Ishikawa (cell line): ENCODE data around the gene IL19.

Experiments used
- CEBPB ChIP-seq: IDR thresholded peaks from 2 replicates; pipeline ENCODE4 v1.6.1; 2012
- CREB1 ChIP-seq: IDR thresholded peaks from 2 replicates; pipeline ENCODE4 v1.6.1; 2012; ENCODE audit warnings: low read depth
- EGR1 ChIP-seq: IDR thresholded peaks from 2 replicates; pipeline ENCODE4 v1.6.1; 2012
- EP300 ChIP-seq: IDR thresholded peaks from 2 replicates; pipeline ENCODE4 v1.6.1; 2012; ENCODE audit warnings: borderline replicate concordance
- FOXM1 ChIP-seq: IDR thresholded peaks from 2 replicates; pipeline ENCODE4 v1.6.1; 2012; ENCODE audit warnings: low read depth, borderline replicate concordance
- NFIC ChIP-seq: IDR thresholded peaks from 2 replicates; pipeline ENCODE4 v1.6.1; 2012
- RAD21 ChIP-seq: IDR thresholded peaks from 2 replicates; pipeline ENCODE4 v1.6.1; 2012; ENCODE audit warnings: low read depth
- TAF1 ChIP-seq: IDR thresholded peaks from 2 replicates; pipeline ENCODE4 v1.6.1; 2012; ENCODE audit warnings: low read depth, mild to moderate bottlenecking
- TCF12 ChIP-seq: IDR thresholded peaks from 2 replicates; pipeline ENCODE4 v1.6.1; 2012; ENCODE audit warnings: low read depth
- TEAD4 ChIP-seq: IDR thresholded peaks from 2 replicates; pipeline ENCODE4 v1.6.1; 2012
- YY1 ChIP-seq: IDR thresholded peaks from 2 replicates; pipeline ENCODE4 v1.6.1; 2012; ENCODE audit warnings: low read depth
- ZBTB7A ChIP-seq: IDR thresholded peaks from 2 replicates; pipeline ENCODE4 v1.6.1; 2012; ENCODE audit warnings: low read depth
- TF ChIP-seq, protein P1 (sequence below): IDR thresholded peaks from 2 replicates; pipeline ENCODE4 v1.6.1; 2012; ENCODE audit warnings: low read depth, mild to moderate bottlenecking
- TF ChIP-seq, protein P2 (sequence below): IDR thresholded peaks from 2 replicates; pipeline ENCODE4 v1.6.1; 2012
- TF ChIP-seq, protein P3 (sequence below): IDR thresholded peaks from 2 replicates; pipeline ENCODE4 v1.6.1; 2012

The IL19 gene

GRCh38 chr1:206770531-206771337, at the start of gene IL19:
Gene IL19, plus strand, starts transcription at chr1:206770773. Its CDS starts 65,890 bp downstream, at chr1:206836663.
- TF ChIP-seq, protein P1, sequence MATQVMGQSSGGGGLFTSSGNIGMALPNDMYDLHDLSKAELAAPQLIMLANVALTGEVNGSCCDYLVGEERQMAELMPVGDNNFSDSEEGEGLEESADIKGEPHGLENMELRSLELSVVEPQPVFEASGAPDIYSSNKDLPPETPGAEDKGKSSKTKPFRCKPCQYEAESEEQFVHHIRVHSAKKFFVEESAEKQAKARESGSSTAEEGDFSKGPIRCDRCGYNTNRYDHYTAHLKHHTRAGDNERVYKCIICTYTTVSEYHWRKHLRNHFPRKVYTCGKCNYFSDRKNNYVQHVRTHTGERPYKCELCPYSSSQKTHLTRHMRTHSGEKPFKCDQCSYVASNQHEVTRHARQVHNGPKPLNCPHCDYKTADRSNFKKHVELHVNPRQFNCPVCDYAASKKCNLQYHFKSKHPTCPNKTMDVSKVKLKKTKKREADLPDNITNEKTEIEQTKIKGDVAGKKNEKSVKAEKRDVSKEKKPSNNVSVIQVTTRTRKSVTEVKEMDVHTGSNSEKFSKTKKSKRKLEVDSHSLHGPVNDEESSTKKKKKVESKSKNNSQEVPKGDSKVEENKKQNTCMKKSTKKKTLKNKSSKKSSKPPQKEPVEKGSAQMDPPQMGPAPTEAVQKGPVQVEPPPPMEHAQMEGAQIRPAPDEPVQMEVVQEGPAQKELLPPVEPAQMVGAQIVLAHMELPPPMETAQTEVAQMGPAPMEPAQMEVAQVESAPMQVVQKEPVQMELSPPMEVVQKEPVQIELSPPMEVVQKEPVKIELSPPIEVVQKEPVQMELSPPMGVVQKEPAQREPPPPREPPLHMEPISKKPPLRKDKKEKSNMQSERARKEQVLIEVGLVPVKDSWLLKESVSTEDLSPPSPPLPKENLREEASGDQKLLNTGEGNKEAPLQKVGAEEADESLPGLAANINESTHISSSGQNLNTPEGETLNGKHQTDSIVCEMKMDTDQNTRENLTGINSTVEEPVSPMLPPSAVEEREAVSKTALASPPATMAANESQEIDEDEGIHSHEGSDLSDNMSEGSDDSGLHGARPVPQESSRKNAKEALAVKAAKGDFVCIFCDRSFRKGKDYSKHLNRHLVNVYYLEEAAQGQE: no peak
- TF ChIP-seq TCF12 (no peak), EGR1 (no peak), EP300 (no peak), NFIC (no peak), CEBPB (no peak), ZBTB7A (no peak), RAD21 (no peak), YY1 (no peak), FOXM1 (no peak), TEAD4 (no peak), CREB1 (no peak), TAF1 (no peak)
- TF ChIP-seq, protein P2, sequence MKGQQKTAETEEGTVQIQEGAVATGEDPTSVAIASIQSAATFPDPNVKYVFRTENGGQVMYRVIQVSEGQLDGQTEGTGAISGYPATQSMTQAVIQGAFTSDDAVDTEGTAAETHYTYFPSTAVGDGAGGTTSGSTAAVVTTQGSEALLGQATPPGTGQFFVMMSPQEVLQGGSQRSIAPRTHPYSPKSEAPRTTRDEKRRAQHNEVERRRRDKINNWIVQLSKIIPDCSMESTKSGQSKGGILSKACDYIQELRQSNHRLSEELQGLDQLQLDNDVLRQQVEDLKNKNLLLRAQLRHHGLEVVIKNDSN: no peak
- TF ChIP-seq, protein P3, sequence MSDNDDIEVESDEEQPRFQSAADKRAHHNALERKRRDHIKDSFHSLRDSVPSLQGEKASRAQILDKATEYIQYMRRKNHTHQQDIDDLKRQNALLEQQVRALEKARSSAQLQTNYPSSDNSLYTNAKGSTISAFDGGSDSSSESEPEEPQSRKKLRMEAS: no peak

DNA sequence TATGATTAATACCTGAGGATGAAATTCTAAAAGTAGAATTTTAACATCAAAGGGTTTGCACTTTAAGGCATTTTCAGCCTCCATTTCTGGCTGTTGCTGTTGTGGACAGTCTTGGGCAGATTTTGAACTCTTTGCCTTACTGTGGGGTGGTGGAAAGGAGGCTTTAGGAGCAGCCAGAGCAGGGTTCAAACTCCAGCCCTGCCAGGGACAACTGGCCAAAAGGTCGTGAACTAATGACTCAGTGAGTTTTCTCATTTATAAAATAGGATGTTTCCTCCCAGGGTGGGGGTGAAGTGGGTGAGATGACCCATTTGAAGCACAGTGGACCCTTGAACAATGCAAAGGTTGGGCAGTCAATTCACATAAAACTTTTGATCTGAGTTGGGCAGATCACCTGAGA, 49.1 kb upstream of the IL19 start:
- TF ChIP-seq, protein P2: no peak
- TF ChIP-seq EGR1: no peak
- TF ChIP-seq ZBTB7A: no peak
- no peak for TF ChIP-seq TEAD4
- TF ChIP-seq FOXM1: no peak
- TF ChIP-seq, protein P1: no peak
- TF ChIP-seq, protein P3: no peak
- no peak for TF ChIP-seq NFIC

DNA sequence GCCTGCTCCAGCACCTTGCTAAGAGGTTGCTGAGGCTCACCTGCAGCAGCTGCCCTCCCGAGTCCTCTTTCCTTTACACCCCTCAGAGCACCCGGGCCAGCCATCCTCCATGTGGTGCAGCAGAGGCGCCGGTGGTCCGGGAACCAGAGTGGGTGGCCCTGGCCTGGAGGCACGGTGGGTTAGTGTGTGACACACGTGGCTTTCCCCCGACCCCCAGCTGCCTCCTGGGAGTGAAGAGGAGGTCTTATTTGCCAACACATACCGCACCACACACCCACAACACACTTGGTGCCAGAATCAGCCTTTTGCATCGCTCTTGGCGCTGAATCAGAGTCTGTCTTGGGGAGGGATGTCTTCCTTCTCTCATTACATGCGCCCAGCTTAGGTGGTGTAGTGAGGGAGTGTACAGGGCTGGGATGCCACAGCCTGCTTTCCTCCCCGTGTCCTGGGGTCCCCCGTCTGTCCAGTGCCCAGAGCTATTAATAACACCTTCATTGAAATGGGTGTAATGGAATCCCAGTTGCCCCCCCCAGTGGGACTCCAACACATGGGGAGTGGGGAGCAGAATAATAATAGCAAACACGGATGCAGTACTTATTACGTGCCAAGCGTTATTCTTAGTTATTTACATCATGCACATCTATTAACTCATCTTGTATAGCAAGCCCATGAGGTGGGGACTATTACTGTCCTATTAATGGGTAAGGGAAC, 47.7 kb upstream of the IL19 start:
- no peak for TF ChIP-seq TEAD4
- no peak for TF ChIP-seq YY1
- TF ChIP-seq, protein P2: no peak
- no peak for TF ChIP-seq CEBPB
- no peak for TF ChIP-seq NFIC
- no peak for TF ChIP-seq FOXM1
- no peak for TF ChIP-seq CREB1

- TF ChIP-seq YY1: no peak
- TF ChIP-seq, protein P1: no peak
- no peak for TF ChIP-seq FOXM1
- TF ChIP-seq EGR1: no peak
- no peak for TF ChIP-seq RAD21
- TF ChIP-seq, protein P2: no peak
- no peak for TF ChIP-seq TCF12
- TF ChIP-seq TAF1: no peak
- no peak for TF ChIP-seq NFIC
These were observed 47.1 kb upstream of the IL19 start for GRCh38 chr1:206723462-206723804.
